ENCODE data around the gene EXPH5.

EXPH5 gene

GRCh38 chr11:108609682-108610081 is 16.1 kb upstream of the EXPH5 start:
- H3K4me3 ChIP-seq (ENCODE audit: low read length), result no peak overlapping the region
- H3K4me2 ChIP-seq (ENCODE audit: low read length), result no peak overlapping the region
- H3K36me3 ChIP-seq (ENCODE audit: control insufficient read depth, low read length), result no peaks in the 10 kb centered on the region
- TF ChIP-seq CTCF (IDR thresholded peaks at IDR 0.05; ENCODE audit: low read depth, low read length, poor library complexity, severe bottlenecking), result no peak
- no peak for TF ChIP-seq EZH2phosphoT487 (IDR thresholded peaks at IDR 0.05; ENCODE audit: borderline replicate concordance, low read length)
- H3K9me3 ChIP-seq (ENCODE audit: control insufficient read depth, insufficient read depth, low read length), result no peaks in the 10 kb centered on the region
- no peaks in the 10 kb centered on the region for H3F3A ChIP-seq (ENCODE audit: control insufficient read depth, insufficient read depth)
- no peak overlapping the region for H3K27ac ChIP-seq (ENCODE audit: low read depth, low read length)
- H4K20me1 ChIP-seq (ENCODE audit: control insufficient read depth, insufficient read depth, low read depth, low read length), result no peaks in the 10 kb centered on the region
- H3K9me2 ChIP-seq (replicated peaks; ENCODE audit: control insufficient read depth, low read length), result no peaks in the 10 kb centered on the region
- H3K4me1 ChIP-seq (ENCODE audit: control insufficient read depth, low read length), result no peaks in the 10 kb centered on the region
- H3K27me3 ChIP-seq (ENCODE audit: control insufficient read depth, low read length), result no peaks in the 10 kb centered on the region
- no peaks in the 10 kb centered on the region for H3K79me2 ChIP-seq (ENCODE audit: control insufficient read depth, low read length)

DNA sequence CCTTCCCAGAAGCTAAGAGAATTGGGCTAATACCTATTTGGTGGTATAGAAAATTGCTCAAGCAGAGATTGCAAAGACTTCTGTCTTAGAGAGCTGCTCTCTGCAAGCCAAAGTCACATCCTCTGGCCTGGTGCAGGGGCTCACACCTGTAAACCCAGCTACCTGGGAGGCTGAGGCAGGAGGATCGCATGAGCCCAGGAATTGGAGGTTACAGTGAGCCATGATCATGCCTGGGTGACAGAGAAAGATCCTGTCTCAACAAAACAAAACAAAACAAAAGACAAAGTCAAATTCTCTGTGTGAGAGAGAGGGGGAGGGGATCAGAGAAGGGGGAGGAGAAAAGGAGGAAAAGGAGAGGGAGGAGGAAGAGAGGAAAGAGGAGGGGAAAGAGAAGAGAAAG is 15.0 kb upstream of the EXPH5 start:
- Histone ChIP-seq H3K4me3 (ENCODE audit: low read length) (no peak overlapping the region), H3F3A (ENCODE audit: control insufficient read depth, insufficient read depth) (no peaks in the 10 kb centered on the region), H3K9me2 (replicated peaks; ENCODE audit: control insufficient read depth, low read length) (no peaks in the 10 kb centered on the region), H4K20me1 (ENCODE audit: control insufficient read depth, insufficient read depth, low read depth, low read length) (no peaks in the 10 kb centered on the region), H3K9me3 (ENCODE audit: control insufficient read depth, insufficient read depth, low read length) (no peaks in the 10 kb centered on the region), H3K79me2 (ENCODE audit: control insufficient read depth, low read length) (no peaks in the 10 kb centered on the region), H3K27me3 (ENCODE audit: control insufficient read depth, low read length) (0 out of 2 replicates have a peak, but pooled peaks cover 3% of the 10 kb centered on the region), H3K36me3 (ENCODE audit: control insufficient read depth, low read length) (no peaks in the 10 kb centered on the region), H3K4me2 (ENCODE audit: low read length) (no peak overlapping the region), H3K4me1 (ENCODE audit: control insufficient read depth, low read length) (no peaks in the 10 kb centered on the region), H3K27ac (ENCODE audit: low read depth, low read length) (no peak overlapping the region)
- no peak for TF ChIP-seq CTCF (IDR thresholded peaks at IDR 0.05; ENCODE audit: low read depth, low read length, poor library complexity, severe bottlenecking)

GRCh38 chr11:108606495-108607160 is 13.1 kb upstream of the EXPH5 start:
- H3K4me2 ChIP-seq (ENCODE audit: low read length), result no peak overlapping the region
- no peaks in the 10 kb centered on the region for H3K79me2 ChIP-seq (ENCODE audit: control insufficient read depth, low read length)
- no peak overlapping the region for H3K27ac ChIP-seq (ENCODE audit: low read depth, low read length)
- no peak overlapping the region for H3K4me3 ChIP-seq (ENCODE audit: low read length)
- H3K4me1 ChIP-seq (ENCODE audit: control insufficient read depth, low read length), result no peaks in the 10 kb centered on the region
- H3K9me3 ChIP-seq (ENCODE audit: control insufficient read depth, insufficient read depth, low read length), result no peaks in the 10 kb centered on the region
- H3F3A ChIP-seq (ENCODE audit: control insufficient read depth, insufficient read depth), result no peaks in the 10 kb centered on the region
- no peaks in the 10 kb centered on the region for H3K9me2 ChIP-seq (replicated peaks; ENCODE audit: control insufficient read depth, low read length)
- TF ChIP-seq CTCF (IDR thresholded peaks at IDR 0.05; ENCODE audit: low read depth, low read length, poor library complexity, severe bottlenecking) (no peak), EZH2phosphoT487 (IDR thresholded peaks at IDR 0.05; ENCODE audit: borderline replicate concordance, low read length) (no peak)
- H4K20me1 ChIP-seq (ENCODE audit: control insufficient read depth, insufficient read depth, low read depth, low read length), result no peaks in the 10 kb centered on the region
- H3K27me3 ChIP-seq (ENCODE audit: control insufficient read depth, low read length), result peaks cover 5% of the 10 kb centered on the region; the same call in 1 of the 2 replicates
- no peaks in the 10 kb centered on the region for H3K36me3 ChIP-seq (ENCODE audit: control insufficient read depth, low read length)
